Metanephros (tissue), 1 donor: Measurements from ENCODE around the gene SYT13. TPM values are rescaled to one million over a fixed set of nuclear protein-coding genes. Genes with fewer than 3 reads are reported as not detected.

Experiments
- total RNA-seq: library from RNA; depleted of rRNA; stranded (reverse); fragments of >200 nt; gene quantifications from one replicate; pipeline ENCODE4 v1.2.3, GENCODE V29; 2014

Gene SYT13, protein sequence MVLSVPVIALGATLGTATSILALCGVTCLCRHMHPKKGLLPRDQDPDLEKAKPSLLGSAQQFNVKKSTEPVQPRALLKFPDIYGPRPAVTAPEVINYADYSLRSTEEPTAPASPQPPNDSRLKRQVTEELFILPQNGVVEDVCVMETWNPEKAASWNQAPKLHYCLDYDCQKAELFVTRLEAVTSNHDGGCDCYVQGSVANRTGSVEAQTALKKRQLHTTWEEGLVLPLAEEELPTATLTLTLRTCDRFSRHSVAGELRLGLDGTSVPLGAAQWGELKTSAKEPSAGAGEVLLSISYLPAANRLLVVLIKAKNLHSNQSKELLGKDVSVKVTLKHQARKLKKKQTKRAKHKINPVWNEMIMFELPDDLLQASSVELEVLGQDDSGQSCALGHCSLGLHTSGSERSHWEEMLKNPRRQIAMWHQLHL
- 14.2 TPM for total RNA-seq

DNA sequence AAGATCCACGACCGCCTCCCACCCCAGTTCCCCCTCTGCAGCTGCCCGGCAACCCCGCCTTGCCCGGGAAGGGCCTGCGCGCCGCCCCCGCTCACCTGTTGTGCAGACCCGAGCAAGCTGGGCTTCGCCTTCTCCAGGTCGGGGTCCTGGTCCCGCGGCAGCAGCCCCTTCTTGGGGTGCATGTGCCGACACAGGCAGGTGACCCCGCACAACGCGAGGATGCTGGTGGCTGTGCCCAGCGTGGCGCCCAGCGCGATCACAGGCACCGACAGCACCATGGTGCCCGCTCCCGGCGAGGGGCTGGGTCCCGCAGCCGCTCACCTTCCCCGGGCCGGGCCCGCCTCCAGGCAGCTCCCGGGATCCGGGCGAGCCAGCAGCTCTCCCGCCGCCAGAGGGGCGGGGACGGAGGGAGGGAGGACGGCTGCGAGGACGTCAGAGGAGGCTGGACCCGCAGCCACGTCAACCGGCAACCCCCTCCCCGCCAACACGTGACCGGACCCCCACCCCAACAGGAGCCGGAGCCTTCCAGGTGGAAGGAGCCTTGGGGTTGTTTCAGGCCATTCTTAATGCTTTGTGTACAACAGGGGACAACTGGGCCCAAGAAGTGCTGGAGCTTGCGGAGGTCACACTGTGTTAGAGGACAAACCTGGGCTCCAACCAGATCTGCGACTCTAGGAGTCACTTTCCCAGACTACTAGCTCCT, at the start of gene SYT13:
Gene SYT13, minus strand, starts transcription at position 412 of the 703 bp plus-strand sequence. Its CDS starts 134 bp downstream, at position 278.

Other genes starting within 250 kb of the SYT13 start
- gene PRDM11, start 139.7 kb downstream of the SYT13 start, total RNA-seq: 27.1 TPM